ENCODE measurements around the gene REC114.

DNA sequence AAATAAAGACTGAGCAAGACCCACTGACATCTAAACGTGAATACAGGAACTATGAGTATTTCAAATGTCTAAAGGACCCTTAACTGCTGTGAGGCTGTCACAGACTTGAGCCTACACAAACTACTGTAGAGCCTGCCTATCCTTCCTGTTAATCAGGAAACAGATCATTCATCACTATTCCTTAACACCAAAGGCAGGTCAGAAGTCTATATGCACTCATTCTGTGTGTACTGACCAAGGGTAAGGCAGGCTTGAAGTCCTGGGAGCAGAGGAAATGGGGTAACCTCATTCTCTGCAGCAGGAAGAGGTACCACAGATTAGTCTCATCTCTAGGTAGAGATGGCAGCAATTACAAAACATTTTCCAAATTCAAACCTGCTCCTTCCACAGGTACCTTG is 159.5 kb downstream of the REC114 start:
- TF ChIP-seq, protein P1, sequence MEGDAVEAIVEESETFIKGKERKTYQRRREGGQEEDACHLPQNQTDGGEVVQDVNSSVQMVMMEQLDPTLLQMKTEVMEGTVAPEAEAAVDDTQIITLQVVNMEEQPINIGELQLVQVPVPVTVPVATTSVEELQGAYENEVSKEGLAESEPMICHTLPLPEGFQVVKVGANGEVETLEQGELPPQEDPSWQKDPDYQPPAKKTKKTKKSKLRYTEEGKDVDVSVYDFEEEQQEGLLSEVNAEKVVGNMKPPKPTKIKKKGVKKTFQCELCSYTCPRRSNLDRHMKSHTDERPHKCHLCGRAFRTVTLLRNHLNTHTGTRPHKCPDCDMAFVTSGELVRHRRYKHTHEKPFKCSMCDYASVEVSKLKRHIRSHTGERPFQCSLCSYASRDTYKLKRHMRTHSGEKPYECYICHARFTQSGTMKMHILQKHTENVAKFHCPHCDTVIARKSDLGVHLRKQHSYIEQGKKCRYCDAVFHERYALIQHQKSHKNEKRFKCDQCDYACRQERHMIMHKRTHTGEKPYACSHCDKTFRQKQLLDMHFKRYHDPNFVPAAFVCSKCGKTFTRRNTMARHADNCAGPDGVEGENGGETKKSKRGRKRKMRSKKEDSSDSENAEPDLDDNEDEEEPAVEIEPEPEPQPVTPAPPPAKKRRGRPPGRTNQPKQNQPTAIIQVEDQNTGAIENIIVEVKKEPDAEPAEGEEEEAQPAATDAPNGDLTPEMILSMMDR (IDR thresholded peaks at IDR 0.05): no peak
- TF ChIP-seq POLR2A (IDR thresholded peaks at IDR 0.05): no peak

Data from uterus (tissue), 2 donors.